GM12878 (cell line): ENCODE results near the gene PHC2. TPM values are rescaled to one million over a fixed set of nuclear protein-coding genes. Genes with fewer than 3 reads are reported as not detected.

Source experiments
- ASH2L ChIP-seq: fragments of 300-600, 200-600 bp; sonication (generic); IDR thresholded peaks from 2 replicates; pipeline ENCODE4 v1.6.1; 2017; ENCODE audit warnings: low read depth, mild to moderate bottlenecking, borderline replicate concordance
- CREB1 ChIP-seq: IDR thresholded peaks from 2 replicates; pipeline ENCODE4 v1.6.1; 2012; ENCODE audit warnings: low read depth, mild to moderate bottlenecking, inconsistent platforms
- EED ChIP-seq: sonication (generic); IDR thresholded peaks from 2 replicates; pipeline ENCODE4 v1.6.1; 2016; ENCODE audit warnings: antibody characterized with exemption, low read depth
- FOXK2 ChIP-seq: fragments of 450-650 bp; IDR thresholded peaks from 2 replicates; pipeline ENCODE4 v1.6.1; 2017; ENCODE audit warnings: mild to moderate bottlenecking, moderate library complexity
- GABPA ChIP-seq: IDR thresholded peaks from 2 replicates; pipeline ENCODE4 v1.6.1; 2014; ENCODE audit warnings: antibody characterized with exemption, low read depth, mild to moderate bottlenecking, inconsistent platforms
- GATAD2B ChIP-seq: fragments of 450-650 bp; conservative IDR thresholded peaks from 2 replicates; pipeline ENCODE4 v1.6.1; 2017; ENCODE audit warnings: low read depth, mild to moderate bottlenecking, moderate library complexity
- IKZF1 ChIP-seq: fragments of 450-650 bp; conservative IDR thresholded peaks from 2 replicates; pipeline ENCODE4 v1.6.1; 2017; ENCODE audit warnings: antibody characterized with exemption, mild to moderate bottlenecking
- IRF4 ChIP-seq: IDR thresholded peaks from 2 replicates; pipeline ENCODE4 v1.6.1; 2011; ENCODE audit warnings: low read depth, low read length
- JUND ChIP-seq: IDR thresholded peaks from 2 replicates; pipeline ENCODE4 v1.6.1; 2012; ENCODE audit warnings: low read depth, mild to moderate bottlenecking, low read length, improper control_type of control experiment, moderate library complexity
- KAT2A ChIP-seq: conservative IDR thresholded peaks from 2 replicates; pipeline ENCODE4 v1.6.1; 2011; ENCODE audit warnings: low read depth, low read length; ENCODE audit not compliant: control insufficient read depth
- KLF5 ChIP-seq: fragments of 450-650 bp; IDR thresholded peaks from 2 replicates; pipeline ENCODE4 v1.6.1; 2014; ENCODE audit warnings: mild to moderate bottlenecking; ENCODE audit not compliant: partially characterized antibody
- NR2C2 ChIP-seq: IDR thresholded peaks from 2 replicates; pipeline ENCODE4 v1.6.1; 2011; ENCODE audit warnings: borderline replicate concordance, low read depth; ENCODE audit not compliant: control insufficient read depth, insufficient read length
- PKNOX1 ChIP-seq: fragments of 450-650 bp; IDR thresholded peaks from 2 replicates; pipeline ENCODE4 v1.6.1; 2016; ENCODE audit warnings: mild to moderate bottlenecking
- POLR2A ChIP-seq: IDR thresholded peaks from 2 replicates; pipeline ENCODE4 v1.6.1; 2011; ENCODE audit warnings: low read depth, mild to moderate bottlenecking, low read length
- RAD51 ChIP-seq: fragments of 450-650 bp; IDR thresholded peaks from 2 replicates; pipeline ENCODE4 v1.6.1; 2016; ENCODE audit warnings: moderate library complexity, mild to moderate bottlenecking, inconsistent platforms
- SIN3A ChIP-seq: IDR thresholded peaks from 2 replicates; pipeline ENCODE4 v1.6.1; 2012; ENCODE audit warnings: low read depth, low read length, improper control_type of control experiment
- SIX5 ChIP-seq: IDR thresholded peaks from 2 replicates; pipeline ENCODE4 v1.6.1; 2011; ENCODE audit warnings: mild to moderate bottlenecking, low read depth, low read length, moderate library complexity; ENCODE audit not compliant: severe bottlenecking
- SMAD5 ChIP-seq: IDR thresholded peaks from 2 replicates; pipeline ENCODE4 v1.6.1; 2016; ENCODE audit warnings: antibody characterized with exemption, low read depth
- SREBF2 ChIP-seq: IDR thresholded peaks from 2 replicates; pipeline ENCODE4 v1.6.1; 2012; ENCODE audit warnings: mild to moderate bottlenecking, low read length
- STAT3 ChIP-seq: IDR thresholded peaks from 2 replicates; pipeline ENCODE4 v1.6.1; 2011; ENCODE audit warnings: low read depth, low read length, improper control_type of control experiment
- TAF1 ChIP-seq: IDR thresholded peaks from 2 replicates; pipeline ENCODE4 v1.6.1; 2011; ENCODE audit warnings: mild to moderate bottlenecking, low read depth, low read length, borderline replicate concordance
- TCF12 ChIP-seq: IDR thresholded peaks from 2 replicates; pipeline ENCODE4 v1.6.1; 2011; ENCODE audit warnings: low read depth, mild to moderate bottlenecking, low read length
- YY1 ChIP-seq: IDR thresholded peaks from 2 replicates; pipeline ENCODE4 v1.6.1; 2011; ENCODE audit warnings: low read depth, mild to moderate bottlenecking, low read length
- ZNF24 ChIP-seq: fragments of 450-650 bp; IDR thresholded peaks from 2 replicates; pipeline ENCODE4 v1.6.1; 2017; ENCODE audit warnings: antibody characterized with exemption, mild to moderate bottlenecking
- ZNF274 ChIP-seq: IDR thresholded peaks from one replicate; pipeline ENCODE4 v1.8.0; 2011; ENCODE audit not compliant: insufficient read length, insufficient read depth
- polyA plus RNA-seq, 11 experiments: library from polyadenylated mRNA; depleted of rRNA in 4 of 11; unstranded in 6 of 11; stranded (reverse) in 5 of 11; fragments of >200 nt; fragmentation: Nextera tagmentation in 4 of 11; fragmentation: Illumina TruSeq in 1 of 11; extraction: Ambion mirVana in 4 of 11; extraction: Trizol in 1 of 11; gene quantifications; 1 replicate in 1 of 11; 2 replicates in 10 of 11; pipeline versions ENCODE4 v1.2.1 to v1.2.3, GENCODE V29; 2011 to 2016; ENCODE audit warnings: inconsistent platforms in 2 of 11, missing spikeins in 2 of 11, low read depth in 1 of 11
- total RNA-seq, 4 experiments: library from RNA; depleted of rRNA in 3 of 4; stranded (reverse); fragments of >200 nt in 3 of 4; fragmentation: Illumina TruSeq in 1 of 4; extraction: Trizol in 1 of 4; gene quantifications; 2 replicates each; pipeline versions ENCODE4 v1.2.1 to v1.2.3, GENCODE V29; 2013 to 2021
- TF ChIP-seq, protein P1 (sequence below), 3 experiments: IDR thresholded peaks in 2 of 3; conservative IDR thresholded peaks in 1 of 3; 2 replicates each; pipeline ENCODE4 v1.5.1; 2011; ENCODE audit warnings: low read depth in 3 of 3, low read length in 3 of 3, mild to moderate bottlenecking in 3 of 3, control low read depth in 2 of 3, moderate library complexity in 2 of 3, inconsistent platforms in 1 of 3, mixed read lengths in 1 of 3; ENCODE audit not compliant: control insufficient read depth in 2 of 3, insufficient read depth in 1 of 3; ENCODE audit errors: extremely low read depth in 1 of 3
- TF ChIP-seq, protein P2 (sequence below): fragments of 450-650 bp; IDR thresholded peaks from 2 replicates; pipeline ENCODE4 v1.6.1; 2017; ENCODE audit warnings: low read depth, mild to moderate bottlenecking, moderate library complexity
- TF ChIP-seq, protein P3 (sequence below): fragments of 450-650 bp; IDR thresholded peaks from 2 replicates; pipeline ENCODE4 v1.6.1; 2014; ENCODE audit warnings: mild to moderate bottlenecking

PHC2 gene
- total and polyA plus RNA-seq, 10 of the 15 experiments (the other 5 are each of a cell fraction or from before 2014, with no cell fraction given): 2.0 to 35.9 (median 16.4) TPM

DNA sequence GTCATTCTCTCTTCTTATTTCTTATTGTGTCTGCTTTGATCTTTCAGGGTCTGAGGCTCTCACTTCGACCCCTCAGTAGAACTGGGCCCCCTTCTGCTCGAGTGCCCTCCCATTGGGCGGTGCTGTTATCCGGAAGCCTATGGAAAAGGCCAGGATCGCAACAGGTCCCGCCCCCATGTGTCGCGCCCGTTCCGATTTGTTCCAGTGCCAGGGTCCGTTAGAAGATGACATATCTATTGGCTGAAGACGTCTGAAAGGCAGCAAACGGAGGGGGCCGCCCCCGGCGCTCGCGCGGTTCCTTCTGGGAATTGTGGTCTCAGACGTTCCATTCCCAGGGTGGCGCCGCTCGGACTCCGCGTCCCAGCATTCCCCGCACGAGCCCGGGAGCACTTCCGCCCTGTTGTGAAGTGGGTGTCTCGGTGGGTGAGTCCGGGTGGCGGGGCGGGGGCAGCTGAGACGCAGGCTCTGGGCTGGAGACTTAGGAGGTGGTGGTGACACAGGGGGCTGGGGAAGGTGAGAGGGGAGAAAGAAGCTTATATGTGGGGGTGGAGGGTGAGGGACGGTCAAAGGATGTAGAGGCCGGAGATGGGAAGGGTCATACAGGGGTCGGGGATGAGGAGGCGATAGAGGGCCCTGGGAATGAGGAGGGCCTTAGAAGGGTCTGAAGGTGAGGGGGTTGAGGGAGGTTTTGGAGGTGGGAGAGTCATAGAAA lies 41.5 kb upstream of the PHC2 start, which contains the start of gene ZSCAN20 (continued):
- TF ChIP-seq, protein P1, sequence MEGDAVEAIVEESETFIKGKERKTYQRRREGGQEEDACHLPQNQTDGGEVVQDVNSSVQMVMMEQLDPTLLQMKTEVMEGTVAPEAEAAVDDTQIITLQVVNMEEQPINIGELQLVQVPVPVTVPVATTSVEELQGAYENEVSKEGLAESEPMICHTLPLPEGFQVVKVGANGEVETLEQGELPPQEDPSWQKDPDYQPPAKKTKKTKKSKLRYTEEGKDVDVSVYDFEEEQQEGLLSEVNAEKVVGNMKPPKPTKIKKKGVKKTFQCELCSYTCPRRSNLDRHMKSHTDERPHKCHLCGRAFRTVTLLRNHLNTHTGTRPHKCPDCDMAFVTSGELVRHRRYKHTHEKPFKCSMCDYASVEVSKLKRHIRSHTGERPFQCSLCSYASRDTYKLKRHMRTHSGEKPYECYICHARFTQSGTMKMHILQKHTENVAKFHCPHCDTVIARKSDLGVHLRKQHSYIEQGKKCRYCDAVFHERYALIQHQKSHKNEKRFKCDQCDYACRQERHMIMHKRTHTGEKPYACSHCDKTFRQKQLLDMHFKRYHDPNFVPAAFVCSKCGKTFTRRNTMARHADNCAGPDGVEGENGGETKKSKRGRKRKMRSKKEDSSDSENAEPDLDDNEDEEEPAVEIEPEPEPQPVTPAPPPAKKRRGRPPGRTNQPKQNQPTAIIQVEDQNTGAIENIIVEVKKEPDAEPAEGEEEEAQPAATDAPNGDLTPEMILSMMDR (IDR thresholded peaks at IDR 0.05 in 2 of 3, conservative IDR thresholded peaks at IDR 0.05 in 1 of 3; ENCODE audit: control insufficient read depth in 2 of 3, extremely low read depth in 1 of 3, insufficient read depth in 1 of 3, low read depth in 3 of 3, low read length in 3 of 3): no peak
- TF ChIP-seq YY1: peak; percentile 38; the same call in 1 of the 2 replicates
- TF ChIP-seq, protein P2, sequence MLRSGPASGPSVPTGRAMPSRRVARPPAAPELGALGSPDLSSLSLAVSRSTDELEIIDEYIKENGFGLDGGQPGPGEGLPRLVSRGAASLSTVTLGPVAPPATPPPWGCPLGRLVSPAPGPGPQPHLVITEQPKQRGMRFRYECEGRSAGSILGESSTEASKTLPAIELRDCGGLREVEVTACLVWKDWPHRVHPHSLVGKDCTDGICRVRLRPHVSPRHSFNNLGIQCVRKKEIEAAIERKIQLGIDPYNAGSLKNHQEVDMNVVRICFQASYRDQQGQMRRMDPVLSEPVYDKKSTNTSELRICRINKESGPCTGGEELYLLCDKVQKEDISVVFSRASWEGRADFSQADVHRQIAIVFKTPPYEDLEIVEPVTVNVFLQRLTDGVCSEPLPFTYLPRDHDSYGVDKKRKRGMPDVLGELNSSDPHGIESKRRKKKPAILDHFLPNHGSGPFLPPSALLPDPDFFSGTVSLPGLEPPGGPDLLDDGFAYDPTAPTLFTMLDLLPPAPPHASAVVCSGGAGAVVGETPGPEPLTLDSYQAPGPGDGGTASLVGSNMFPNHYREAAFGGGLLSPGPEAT: peak; percentile 64
- TF ChIP-seq ASH2L: no peak
- TF ChIP-seq KLF5: peak; percentile 74
- TF ChIP-seq SIX5: peak; percentile 83
- TF ChIP-seq TCF12: no peak
- TF ChIP-seq NR2C2: no peak
- TF ChIP-seq KAT2A: no peak
- peak; percentile 93 for TF ChIP-seq IKZF1
- TF ChIP-seq RAD51: no peak; the same call in 1 of the 2 replicates
- peak; percentile 88 for TF ChIP-seq GABPA
- peak; percentile 84 for TF ChIP-seq CREB1
- no peak for TF ChIP-seq GATAD2B
- TF ChIP-seq FOXK2: no peak
- TF ChIP-seq SMAD5: no peak
- TF ChIP-seq, protein P3, sequence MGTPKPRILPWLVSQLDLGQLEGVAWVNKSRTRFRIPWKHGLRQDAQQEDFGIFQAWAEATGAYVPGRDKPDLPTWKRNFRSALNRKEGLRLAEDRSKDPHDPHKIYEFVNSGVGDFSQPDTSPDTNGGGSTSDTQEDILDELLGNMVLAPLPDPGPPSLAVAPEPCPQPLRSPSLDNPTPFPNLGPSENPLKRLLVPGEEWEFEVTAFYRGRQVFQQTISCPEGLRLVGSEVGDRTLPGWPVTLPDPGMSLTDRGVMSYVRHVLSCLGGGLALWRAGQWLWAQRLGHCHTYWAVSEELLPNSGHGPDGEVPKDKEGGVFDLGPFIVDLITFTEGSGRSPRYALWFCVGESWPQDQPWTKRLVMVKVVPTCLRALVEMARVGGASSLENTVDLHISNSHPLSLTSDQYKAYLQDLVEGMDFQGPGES: peak; percentile 89
- TF ChIP-seq POLR2A: peak; percentile 72
- TF ChIP-seq ZNF24: no peak
- no peak for TF ChIP-seq SIN3A
- no peak for TF ChIP-seq ZNF274
- no peak for TF ChIP-seq SREBF2
- peak; percentile 98 for TF ChIP-seq PKNOX1
- no peak for TF ChIP-seq IRF4
- TF ChIP-seq STAT3: no peak
- TF ChIP-seq EED: peak; percentile 66; the same call in 1 of the 2 replicates
- no peak for TF ChIP-seq JUND
- TF ChIP-seq TAF1: no peak
